ENCODE results near the gene ACTA1.

DNA sequence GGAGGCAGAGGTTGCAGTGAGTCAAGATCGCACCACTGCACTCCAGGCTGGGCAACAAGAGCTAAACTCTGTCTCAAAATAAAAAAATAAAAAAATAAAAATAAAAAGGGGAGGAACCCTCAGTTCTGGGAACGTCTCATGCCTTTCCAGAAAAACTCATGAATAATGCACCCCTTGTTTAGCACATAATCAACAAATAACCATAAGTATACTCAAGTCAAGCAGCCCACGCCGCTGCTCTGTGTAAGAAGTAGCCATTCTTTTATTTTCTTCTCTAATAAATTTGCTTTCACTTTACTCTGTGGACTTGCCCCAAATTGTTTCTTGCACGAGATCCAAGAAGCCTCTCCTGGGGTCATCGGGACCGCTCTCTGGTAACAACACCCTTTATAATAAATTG lies 14.5 kb upstream of the ACTA1 start:
- TF ChIP-seq, protein P1, sequence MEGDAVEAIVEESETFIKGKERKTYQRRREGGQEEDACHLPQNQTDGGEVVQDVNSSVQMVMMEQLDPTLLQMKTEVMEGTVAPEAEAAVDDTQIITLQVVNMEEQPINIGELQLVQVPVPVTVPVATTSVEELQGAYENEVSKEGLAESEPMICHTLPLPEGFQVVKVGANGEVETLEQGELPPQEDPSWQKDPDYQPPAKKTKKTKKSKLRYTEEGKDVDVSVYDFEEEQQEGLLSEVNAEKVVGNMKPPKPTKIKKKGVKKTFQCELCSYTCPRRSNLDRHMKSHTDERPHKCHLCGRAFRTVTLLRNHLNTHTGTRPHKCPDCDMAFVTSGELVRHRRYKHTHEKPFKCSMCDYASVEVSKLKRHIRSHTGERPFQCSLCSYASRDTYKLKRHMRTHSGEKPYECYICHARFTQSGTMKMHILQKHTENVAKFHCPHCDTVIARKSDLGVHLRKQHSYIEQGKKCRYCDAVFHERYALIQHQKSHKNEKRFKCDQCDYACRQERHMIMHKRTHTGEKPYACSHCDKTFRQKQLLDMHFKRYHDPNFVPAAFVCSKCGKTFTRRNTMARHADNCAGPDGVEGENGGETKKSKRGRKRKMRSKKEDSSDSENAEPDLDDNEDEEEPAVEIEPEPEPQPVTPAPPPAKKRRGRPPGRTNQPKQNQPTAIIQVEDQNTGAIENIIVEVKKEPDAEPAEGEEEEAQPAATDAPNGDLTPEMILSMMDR (IDR thresholded peaks at IDR 0.05) = no peak
- TF ChIP-seq ZFX (IDR thresholded peaks at IDR 0.05; ENCODE audit: borderline replicate concordance) = no peak

All from 22Rv1 (cell line).